Activated CD8-positive, alpha-beta memory T cell treated with anti-CD3 and anti-CD28 coated beads, Interleukin-2, amount 50 U/mL, for 48 hours (primary cell): ENCODE data around the gene RAB35.

Source experiments
- DNase-seq: peaks from one replicate; pipeline ENCODE4 v3.0.0-alpha.2; 2020

RAB35 gene

DNA sequence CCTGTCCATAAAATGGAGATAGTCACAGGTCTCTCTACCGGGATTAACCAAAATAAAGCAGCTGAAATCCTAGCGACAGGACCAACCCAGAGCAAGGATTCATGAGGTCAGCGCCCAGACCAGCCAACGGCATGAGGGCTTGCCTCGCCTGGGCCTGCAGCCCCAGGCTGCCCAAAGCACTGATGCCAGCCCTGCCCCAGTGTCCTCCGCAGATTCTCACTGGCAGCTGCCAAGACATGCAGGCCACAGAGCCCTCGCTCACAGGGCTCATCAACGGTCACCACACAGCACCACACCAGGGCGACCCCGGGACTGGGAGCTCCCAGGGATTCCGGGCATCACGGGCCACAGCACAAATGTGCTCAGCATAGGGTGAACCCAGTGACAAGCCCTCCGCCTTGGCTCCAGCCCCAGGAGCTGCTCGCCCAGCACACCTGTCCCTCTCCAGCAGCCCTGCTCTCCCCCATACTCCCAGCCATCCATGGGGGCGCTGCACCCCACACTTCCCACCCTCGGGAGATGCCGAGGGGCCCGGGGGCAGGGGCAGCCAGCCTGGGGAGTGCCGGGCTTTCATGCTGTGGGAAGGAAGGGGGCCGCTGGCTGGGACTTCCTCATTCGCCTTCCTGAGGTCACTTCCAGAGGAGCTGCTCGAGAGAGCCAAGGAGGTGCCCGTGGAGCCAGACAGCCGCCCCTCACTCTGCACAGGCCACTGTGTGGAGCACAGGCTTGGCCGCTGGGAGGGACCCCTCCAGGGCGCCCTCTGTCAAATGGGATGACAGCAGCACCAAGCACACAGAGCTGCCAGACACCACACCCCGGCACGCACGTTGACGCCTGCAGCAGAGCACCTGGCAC lies 14.1 kb downstream of the RAB35 start:
- DNase-seq = no peak

DNA sequence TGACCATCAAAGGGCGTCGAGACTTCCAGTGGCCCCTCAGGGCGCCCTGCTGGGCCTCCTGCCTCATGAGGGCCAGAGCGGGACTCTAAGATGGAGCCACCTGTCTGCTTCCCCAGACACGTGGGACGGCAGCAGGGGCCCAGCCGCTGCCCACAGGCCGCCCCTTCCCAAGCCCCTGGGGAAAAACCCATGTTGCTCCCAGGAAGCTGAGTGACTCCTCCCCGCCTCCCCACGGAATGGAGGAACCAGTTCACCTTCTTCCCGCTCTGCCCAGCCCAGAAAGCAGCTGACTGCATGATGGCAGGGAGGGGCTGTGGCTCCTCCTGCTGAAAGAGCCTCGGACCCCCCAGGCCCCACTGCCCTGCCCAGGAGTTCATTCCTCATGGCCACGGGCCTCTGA lies 14.9 kb downstream of the RAB35 start:
- DNase-seq = no peak

DNA sequence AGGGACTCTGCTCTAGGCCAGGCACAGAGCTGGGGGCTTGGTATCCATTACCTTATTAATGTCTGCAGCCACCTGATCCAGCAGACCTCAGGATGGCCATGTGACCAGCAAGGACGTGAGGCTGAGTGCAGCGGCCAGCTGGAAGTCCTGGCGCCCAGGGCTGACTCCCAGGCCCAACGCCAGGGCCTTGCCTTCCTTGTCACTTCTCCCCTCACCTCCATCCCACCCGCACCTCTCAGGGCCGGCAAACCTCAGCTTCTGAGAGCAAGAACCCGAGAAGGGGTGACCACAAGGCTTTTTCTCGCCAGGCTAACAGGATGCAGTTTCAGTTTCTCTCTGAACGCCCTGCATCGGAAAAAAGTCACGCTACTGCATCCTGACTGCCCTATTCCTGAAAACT lies 15.4 kb downstream of the RAB35 start:
- no peak for DNase-seq

DNA sequence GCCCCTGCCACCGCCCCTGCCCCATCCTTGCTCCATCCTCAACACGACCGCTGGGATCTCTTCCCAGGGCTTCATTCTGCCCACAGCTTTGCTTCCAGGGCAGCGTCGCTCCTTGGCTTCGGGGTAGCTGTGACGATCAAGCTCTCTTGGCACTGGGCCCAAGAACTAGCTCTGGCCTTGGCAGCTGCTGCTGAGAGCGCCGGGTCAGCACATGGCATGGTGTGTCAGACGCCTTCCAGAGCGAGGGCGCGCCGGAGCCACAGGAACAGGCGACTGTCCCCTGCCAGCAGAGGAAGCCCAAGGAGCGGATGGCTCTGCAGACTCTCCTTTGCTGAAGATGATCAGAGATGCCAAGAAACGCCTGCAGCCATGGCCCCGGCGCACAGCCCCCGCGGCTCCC lies 15.9 kb downstream of the RAB35 start:
- no peak for DNase-seq

DNA sequence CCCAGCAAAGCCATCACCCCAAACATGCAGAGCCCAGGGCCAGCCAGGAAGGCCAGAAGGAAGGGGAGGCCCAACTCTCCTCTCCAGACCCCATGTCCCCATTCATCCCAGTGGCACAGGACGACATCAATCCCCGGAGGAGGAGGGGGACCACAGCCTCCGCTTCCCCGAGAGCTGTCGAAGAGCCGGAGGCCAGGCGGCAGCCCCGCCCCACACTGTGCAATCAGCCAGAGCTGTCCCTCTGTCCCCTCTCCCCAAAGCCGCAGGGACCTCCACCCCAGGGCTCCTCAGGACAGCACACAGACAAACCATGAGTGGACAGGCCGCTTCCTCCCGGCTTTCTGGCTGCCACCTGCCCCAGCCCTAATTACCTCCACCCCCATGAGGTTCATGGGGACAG lies 16.8 kb downstream of the RAB35 start:
- DNase-seq = no peak

DNA sequence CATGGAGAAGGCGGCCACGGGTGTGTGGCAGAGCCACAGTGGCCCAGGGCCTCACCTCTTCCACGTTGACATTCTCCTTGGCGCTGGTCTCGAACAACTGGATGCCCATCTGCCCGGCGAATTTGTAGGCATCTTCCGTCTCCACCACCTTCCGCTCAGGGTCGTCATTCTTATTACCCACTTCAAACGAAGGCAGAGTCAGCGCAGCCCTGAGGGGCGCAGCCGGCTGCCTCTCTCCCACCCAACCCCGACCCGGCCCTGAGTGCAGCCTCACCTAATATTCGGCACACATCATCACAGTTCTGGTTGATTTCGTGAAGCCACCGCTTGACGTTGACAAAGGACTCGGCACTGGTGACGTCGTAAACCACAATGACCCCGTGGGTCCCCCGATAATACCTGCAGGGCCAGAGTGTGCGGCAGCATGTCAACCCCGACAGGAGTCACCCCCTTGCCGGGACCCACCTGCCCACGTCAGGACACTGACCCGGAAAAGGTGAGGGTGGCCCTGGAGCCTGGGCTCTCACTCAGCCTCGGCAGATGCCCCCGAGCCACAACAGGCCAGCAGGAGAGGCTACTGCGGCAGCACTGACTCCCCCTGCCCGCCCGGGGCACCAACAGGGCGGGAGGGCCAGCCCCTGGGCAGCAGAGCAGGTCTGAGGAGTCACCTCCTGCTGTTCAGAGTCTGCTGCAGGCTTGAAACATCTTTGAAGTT lies 17.6 kb downstream of the RAB35 start:
- DNase-seq = no peak

DNA sequence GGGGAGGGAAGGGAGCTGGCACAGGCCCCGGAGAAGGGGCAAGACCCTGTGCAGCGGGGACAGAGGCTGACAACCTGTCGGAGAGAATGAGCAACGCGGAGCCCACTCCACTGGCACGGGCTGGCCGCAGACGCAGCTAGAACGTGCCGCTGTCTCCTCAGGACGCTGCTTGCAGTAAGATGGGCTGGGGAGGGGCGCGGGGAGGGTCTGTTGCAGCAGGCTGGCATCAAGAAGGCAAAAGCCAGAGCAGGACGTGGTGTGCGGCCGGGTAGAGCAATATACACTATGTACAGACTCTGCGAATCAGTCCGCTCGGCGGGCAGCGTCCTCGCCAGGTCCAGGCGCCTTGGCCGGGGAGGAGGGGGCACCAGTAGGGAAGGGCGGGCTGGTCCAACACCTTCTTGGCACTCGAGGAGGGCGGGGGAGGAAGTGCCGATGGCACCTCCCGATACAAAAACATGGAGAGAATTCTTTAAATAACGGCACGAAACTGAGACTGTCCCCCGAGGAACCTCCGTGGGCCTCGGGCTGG lies 19.8 kb downstream of the RAB35 start:
- DNase-seq = no peak

DNA sequence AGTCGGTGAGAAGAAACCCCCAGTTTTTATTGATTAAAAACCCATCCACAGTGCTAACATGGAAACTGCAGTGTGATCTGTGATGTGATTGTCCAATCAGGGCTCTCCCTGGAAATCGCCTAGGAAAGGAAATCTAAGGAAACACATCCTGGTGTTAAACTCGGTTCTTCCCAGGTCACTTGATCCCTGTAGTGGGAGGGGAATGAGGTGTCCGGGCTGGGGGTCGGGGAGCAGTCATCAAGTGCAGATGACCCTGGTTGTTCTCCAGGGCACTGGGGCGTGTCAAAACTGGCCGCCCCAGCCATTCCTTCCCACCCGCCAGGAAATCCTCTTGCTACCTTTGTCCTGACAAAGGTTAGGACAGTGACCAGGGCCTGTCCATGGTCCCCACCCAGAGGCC lies 20.8 kb downstream of the RAB35 start:
- DNase-seq = no peak

DNA sequence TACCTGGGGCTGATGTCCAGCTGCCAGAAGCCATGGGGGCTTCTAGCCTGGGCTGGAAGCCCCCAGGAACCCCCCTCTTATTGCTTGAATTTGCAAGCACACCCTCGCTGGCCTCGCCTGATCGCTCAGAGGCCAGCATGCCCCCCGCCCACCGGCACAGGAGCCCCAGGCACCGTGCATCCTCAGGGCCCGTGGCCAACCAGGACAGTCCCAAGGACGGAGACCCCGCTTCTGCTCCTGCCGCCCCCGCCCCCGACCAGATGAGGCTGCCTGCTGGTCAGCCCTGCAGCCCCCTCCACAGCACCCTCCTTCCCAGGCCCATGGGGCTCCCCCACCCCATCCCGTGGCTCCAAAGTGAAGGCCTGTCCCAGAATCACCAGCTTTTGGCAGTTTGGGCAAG lies 21.2 kb downstream of the RAB35 start:
- DNase-seq = no peak

DNA sequence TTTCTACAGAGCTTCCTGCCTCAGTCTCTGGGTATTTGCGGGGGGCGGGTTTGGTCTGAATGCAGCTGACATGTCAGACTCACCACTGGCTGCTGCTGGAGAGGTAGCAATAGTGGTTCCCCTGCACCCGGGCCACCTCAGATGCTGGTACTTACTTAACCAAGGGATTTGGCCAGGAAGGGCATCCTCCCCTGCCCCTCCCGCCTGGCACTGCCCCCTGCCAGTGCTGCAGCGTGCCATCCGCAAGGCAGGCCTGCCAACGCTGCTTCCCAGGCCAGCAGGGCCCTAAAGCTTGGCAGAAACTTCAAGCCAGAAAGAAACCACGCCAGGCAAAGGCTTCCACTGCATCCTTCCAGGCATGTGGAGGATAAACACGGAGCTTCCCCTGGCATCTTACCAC lies 22.1 kb downstream of the RAB35 start:
- no peak for DNase-seq

DNA sequence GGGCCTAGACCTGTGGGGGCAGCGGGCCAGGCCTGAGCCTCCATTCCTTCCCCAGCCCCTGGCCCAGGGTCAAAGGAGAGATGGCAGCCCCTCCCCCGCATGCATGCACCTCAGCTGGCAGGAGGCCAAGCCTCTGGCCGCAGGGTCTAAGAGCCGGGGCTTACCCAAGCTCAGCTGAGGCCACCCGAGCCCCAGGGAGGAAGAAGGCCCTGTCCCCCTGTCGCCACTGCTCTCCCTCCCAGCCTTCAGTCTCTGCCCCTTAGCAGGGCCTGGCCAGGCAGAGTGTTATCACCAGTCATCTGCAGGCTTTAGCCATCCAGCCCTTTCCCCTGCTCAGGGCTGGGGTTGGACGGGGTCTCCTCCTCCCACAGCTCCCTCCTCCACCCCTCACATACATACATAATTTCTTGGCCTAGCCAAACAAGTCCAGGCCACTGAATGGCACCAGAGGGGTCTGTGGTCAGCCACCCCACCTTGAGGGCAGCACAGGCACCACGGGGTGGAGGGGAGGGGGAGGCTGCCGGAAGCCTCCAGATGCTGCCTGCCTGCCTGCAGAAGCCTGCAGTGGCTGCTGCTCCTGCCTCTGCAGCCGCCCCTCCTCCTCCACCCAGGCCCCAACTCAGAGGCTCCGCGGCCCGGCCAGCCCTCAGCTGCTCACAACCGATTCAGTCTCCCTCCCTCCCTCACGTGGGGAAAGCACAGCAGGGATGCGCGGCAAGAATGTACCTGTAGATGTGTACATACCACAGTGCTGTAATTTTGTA lies 22.8 kb downstream of the RAB35 start:
- no peak for DNase-seq

DNA sequence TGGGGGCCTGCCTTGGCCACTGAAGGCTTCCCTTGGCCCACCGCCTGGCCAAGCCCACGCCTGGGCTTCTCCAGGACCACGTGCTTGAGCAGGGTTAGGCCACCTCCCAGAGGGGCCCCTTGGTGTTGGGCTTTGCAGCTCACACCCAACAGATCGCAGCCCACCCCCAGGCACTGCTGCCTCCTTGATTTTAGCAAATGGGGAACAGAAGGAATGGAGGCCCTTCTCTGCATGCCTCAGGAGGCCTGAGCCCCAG lies 23.3 kb downstream of the RAB35 start:
- DNase-seq = no peak

DNA sequence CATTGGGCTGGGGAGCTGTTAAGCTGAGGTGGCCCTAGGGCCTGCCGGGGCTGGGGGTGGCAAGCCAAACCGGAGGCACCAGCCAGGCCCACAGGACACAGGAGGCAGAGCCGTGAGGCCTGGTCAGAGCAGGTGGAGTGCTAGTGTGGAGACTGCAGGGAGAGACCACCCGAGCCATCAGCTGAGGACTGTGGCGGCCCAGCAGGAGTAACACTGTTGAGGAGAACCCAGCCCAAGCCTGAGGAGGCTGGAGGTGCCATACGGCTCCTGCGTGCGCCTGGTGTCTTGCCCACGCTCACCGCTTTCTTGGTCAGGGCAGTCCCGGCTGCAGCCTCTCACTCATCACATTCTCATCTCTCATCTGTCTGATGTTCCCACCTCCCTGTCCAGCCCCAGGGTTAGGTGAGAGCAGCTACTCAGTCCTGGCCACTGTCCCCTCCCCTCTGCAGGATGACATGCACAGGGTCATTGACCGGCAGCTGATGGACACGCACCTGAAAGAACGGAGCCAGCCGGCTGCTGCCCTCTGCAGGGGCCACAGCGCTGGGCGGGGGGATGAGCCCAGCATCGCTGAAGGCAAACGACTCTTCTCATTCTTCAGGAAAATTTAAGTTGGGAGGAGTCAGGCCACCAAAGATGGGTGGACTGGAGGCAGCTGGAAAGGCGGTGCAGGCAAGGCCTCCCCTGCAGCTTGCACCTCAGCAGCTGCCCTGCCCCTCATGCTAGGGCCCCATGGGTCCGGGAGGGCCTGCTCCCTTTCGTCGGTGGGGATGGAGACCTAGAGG lies 23.8 kb downstream of the RAB35 start:
- DNase-seq = no peak

DNA sequence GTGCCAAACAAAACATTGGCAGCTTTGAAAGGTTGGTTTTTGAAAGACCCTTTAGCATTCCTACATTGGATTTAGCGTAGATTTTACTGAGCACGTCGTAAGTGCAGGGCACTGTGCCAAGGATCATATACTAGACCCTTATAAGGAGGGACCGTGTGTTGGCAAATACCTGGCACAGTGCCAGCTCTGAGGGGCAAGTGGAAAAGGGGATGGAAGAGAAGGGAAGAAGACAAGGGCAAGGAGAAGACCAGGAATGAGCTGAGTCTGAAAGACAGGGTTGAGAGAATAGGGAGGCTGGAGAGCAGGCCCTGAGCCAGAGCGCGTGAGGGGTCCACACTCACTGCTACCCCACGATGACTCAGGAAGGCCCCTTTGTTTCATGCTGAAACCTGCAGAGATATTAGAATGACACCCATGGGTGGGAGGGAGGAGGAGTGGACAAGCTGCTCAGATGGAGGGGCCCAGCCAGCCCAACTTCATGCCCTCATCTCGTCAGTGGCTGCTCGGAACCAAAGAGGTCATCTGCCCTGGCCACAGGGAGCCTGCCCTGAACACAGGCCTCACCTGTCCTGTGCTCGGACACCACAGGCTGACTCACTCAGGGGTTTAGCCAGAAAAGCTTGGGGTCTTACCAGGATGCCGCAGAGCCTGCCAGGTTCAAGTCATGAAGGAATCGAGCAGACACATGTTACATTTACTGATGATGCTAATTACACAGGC lies 25.0 kb downstream of the RAB35 start:
- no peak for DNase-seq

DNA sequence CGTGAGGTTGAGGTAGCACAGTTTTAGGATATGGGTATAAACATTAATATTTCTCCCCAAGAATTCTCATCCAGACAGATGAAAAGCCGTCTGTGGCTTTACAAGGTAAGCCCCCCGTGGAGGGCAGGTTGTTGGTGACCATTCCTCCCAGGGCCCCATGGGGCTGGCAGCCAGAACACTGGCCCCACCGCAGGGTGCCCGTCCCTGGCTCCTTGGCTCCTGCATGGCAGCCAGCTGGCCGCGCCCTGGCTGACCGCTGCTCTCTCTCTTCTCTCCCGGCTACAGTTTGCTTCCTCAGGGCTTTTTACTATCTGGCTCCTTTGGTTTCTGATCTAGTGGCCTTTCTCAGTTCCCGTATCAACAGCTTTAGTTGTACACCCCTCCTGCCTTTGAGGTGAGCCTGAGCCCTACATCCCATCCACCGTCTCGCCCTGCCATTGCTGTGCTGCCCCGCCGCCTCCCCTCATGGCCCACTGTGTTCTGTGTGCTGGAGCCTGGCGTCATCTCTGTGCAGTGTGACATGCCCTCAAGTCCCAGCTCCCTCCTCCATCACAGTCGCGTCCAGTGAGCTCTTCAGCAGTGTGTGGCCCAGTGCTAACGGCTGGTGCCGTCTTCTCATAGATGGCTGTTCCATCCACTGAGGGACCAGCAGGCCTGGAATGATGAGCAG lies 25.8 kb downstream of the RAB35 start:
- DNase-seq = no peak

DNA sequence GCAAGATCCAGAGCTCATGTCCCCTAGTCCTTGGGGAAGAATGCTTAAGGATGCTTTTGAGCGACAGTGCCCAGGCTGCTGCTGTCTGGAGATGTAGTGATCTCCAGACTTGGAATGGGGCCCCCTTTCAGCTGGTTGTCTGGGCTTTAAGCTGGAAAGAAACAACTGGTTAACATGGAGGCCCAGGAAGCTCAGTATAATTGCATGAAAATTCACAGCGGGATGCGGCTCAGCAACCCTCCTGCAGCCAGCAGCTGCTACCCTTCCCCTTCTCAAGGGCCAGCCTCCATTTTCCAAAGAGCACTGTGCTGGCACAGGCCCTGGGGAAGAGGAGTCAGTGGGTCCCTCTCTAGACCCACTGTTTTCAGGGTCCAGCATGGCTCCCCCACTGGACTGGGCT lies 26.3 kb downstream of the RAB35 start:
- DNase-seq = no peak

DNA sequence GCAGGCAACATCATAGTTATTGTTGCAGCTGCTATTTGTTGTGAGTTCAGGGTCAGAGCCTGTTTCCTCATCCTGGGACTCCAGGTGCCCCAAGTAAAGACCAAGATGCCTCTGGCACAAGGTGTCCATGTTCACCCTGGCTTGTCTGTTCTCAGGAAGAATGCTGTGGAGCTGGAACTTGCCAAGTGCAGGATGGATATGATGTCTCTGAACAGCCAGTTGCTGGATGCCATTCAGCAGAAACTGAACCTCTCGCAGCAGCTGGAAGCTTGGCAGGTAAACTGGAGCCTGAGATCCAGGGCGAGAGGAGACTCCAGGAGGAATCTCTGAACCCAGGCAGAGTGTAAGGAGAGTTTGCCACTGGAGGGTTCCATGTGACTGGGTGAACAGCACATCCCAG lies 26.8 kb downstream of the RAB35 start:
- DNase-seq = no peak

DNA sequence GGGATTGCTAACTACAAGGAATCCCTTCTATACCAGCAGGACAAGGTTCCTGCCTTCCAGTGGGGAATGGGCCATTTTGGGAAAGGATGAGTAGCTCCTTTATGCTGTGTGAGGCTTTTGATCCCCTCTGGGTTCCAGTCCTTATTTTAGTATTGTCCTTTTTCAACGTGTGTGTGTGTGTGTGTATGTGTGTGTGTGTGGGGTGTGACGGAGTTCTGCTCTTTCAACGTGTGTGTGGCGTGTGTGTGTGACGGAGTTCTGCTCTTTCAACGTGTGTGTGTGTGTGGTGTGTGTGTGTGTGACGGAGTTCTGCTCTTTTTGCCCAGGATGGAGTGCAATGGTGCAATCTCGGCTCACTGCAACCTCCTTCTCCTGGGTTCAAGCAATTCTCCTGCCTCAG lies 27.4 kb downstream of the RAB35 start:
- DNase-seq = no peak

DNA sequence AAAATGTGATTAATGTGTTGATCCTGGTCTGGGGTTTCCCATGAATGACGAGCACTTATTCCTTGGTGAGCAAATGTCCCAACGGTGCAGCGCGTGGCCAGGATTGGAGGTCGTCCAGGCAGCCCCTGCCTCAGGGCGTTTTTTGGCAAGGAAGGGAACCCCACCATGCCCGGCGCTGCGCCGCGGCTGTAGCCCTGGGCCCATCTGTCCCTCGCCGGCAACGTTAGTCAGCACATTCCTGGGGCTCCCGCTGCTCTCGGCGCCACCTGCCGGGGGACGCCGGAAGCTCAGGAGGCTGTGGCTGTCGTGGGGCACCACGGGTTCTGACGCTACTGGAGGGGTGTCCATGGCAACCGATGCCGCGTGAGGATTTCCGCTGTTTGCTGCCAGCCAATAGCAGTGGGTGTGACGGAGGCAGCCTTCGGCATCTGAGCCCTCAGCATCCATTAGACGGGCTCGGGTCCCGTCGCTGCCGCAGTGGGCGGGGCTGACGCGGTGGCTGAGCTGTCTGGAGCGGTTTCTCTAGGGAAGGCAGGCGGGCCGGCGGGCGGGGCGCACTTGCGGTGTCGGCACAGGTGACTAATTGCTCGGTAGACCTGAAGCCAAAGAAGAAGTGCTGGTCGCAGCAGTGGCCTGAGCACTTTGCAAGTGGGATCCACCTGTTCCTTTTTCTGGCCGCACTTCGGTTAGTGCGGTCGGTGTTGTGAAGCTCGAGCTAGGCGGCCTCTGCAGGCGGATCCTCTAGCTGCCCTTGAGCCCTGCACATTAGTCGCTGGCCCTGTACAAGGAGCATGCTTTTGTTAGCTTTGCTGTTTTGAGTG lies 29.5 kb downstream of the RAB35 start:
- DNase-seq = peak; percentile 99

DNA sequence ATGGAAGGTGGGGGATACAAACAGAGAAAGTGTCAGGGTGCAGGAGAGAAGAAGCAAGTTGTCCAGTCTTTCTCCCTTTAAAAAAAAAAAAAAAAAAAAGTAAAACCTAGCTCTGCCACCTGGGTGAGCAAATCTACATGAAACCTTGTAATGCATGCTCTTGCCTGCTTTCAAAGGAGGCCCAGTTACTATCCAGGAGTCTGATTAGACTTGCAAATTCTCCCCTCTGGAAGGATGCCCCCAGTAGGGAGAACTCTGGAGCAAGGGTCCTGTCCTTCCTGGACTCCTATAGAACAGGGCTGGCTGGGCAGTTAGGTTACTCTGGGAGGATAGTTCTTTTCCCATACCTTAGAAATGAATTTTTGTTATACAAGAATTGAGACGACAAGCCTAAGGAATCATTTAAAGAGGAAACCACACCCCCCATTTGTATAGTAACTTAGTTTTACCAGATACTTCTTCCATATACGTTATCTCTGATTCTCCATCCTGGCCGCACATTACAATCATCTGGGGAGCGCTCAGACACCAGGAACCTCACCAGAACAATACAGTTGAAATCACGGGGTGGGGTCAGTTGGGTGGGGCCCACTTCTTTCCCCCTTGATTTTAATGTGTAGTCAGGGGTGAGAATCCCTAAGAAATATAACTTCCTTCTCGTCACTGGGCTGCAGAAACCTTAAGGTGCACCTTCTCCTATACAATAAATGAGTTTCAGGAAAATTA lies 30.5 kb downstream of the RAB35 start:
- no peak for DNase-seq
